ENCODE data around the gene SLC38A9.
"Not testable (repeated sequence)": the region's sequence is repeated elsewhere in the genome, so short reads cannot be mapped to it uniquely, and the experiment has no call there.

Gene SLC38A9

DNA sequence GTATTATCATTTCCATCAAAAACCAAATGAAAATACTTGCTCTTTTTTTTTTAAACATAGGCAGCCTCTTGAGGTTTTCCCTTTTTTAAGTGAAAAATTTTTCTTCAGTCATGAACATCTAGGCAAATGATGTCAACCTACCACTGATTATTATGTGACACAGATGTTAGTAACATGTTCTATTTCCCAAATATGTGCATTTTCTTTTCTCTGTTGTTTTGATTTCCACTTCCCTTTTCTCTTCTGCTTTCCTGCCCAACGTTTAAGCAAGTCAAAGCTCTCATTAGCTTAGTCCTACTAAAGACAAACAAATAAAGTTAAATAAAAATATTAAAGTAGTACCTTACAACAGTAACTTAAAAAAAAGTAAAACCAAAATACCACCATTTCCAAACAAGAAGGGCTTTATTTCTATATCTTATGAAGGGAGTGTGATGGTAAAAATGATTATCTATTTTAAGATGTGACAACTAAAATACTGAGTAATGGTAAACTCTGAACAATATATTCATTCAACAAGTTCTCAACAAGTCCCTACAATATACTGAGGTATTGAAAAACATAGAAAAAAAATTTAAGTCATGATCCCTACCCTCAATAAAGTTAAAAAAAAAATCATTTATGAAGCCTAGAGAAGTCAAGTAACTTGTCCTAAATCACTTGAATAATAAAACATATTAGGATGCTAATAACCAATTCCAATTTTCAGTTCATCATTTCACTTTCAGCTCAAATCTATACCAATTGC is 9.4 kb downstream of the SLC38A9 start:
- no peak for DNase-seq

DNA sequence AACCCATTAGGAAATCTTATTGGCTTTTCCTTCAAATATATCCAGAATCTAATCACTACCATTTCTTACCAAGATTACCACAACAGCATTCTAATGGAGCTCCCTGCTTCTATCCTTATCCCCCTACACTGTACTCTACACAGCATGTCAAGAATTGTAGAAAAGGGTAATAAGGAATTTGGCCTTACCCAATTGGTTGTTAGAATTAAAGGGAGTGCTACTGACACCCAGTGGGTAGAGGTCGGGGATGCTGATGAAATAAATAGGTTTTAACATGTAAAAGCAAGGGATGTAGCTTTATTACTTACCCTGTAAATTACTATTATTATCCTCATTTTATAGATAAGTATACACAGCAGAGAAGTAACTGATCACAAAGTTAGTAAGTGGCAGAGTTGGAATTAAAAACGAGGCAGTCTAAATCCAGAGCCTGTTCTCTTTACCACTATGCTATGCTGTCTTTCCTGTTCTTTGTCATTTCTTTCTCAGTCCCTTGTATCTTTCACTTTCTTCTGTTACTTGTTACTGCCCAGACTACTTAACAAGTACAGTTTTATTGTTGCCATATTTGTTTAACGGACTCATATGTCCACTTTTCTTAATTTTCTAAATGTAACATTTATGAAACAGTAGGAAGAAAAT is 10.5 kb downstream of the SLC38A9 start:
- DNase-seq, result no peak

DNA sequence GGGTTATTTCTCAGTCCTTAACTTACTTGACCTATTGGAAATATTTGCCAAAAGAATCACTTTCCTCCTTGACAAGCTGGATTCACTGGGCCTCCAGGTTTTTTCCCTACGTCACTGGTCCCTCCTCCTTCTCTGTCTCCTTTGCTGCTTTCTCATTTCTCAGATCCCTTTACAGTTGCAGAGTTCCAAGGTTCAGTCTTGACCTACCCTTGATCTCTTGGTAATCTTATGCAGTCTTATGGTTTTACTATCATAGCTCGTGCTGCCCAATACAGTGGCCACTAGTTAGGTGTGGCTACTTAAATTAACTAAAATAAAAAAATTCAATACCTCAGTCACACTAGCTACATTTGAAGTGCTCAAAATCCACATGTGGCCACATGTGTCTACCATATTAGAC is 11.4 kb downstream of the SLC38A9 start:
- no peak for DNase-seq

DNA sequence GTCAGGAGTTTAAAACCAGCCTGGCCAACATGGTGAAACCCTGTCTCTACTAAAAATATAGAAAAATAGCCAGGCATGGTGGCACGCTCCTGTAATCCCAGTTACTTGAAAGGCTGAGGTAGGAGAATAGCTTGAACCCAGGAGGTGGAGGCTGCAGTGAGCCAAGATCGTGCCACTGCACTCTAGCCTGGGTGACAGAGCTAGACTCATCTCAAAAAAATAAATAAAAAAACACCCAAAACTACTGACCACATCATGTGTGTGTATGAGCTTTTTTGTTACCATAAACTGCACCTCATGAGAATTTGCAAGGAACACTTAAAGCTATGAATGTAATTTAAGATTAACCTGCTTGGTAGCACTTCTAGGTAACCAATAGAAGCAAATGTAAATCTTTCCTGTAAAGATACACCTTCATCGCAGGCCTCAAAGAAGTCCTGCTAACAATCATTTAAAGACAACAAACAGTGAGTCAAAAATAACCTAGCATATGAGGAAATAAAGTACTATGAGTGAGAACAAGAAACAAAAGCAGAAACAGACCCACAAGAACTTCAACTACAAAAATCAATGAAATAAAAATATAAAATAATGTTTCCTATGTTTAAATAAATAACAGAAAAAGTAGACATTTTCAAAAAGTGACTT is 13.0 kb downstream of the SLC38A9 start:
- DNase-seq, result no peak

DNA sequence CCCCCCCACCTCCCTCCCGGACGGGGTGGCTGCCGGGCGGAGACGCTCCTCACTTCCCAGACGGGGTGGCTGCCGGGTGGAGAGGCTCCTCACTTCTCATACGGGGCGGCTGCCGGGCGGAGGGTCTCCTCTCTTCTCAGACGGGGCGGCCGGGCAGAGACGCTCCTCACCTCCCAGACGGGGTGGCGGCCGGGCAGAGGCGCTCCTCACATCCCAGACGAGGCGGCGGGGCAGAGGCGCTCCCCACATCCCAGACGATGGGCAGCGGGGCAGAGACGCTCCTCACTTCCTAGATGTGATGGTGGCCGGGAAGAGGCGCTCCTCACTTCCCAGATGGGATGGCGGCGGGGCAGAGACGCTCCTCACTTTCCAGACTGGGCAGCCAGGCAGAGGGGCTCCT is 15.4 kb downstream of the SLC38A9 start:
- not testable (repeated sequence) for DNase-seq

DNA sequence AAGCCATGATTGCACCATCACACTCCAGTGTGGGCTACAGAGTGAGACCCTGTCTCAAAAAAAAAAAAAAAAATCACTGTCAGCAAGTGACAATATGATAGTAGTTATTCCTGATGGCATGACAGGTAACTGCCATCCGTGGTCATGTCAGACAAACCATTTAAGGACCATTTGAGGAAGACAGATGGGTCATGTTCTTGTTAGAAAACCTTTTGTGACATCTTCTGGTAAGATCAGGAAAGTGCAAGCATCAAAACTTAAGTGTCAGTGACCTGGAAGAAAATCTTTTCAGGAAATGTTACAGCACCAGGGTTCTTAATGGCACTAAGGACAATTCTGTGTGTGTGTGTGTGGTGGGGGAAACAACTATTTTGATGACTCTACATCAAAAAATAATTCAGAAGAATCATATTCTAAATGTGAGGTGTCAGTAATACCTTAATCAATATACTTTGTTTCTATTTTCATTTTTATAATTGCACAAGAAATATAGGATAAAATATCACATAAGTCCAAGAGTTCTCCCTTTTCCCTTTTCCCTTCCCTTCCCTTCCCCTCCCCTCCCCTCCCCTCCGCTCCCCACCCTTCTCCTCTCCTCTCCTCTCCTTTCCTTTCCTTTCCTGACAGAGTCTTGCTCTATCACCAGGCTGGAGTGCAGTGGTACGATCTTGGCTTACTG is 17.8 kb downstream of the SLC38A9 start:
- DNase-seq, result no peak

DNA sequence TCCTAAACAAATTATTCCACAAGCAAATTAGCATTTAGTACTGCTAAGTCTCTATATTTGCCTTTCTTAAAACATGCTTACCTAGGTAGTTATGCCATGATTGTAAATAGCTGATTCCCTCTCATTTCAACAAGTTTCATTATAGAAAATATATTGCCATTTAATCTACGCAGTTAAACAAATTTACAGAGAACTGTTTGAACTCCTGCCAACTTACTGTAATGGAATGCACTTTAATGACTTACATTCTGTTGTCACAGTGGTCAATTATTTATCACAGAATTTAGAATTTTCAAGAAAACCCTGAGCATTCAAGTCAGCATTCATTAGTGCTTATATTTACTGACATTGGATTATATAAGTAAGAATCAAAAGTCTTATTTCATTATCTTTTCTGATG is 19.6 kb downstream of the SLC38A9 start:
- DNase-seq, result no peak

DNA sequence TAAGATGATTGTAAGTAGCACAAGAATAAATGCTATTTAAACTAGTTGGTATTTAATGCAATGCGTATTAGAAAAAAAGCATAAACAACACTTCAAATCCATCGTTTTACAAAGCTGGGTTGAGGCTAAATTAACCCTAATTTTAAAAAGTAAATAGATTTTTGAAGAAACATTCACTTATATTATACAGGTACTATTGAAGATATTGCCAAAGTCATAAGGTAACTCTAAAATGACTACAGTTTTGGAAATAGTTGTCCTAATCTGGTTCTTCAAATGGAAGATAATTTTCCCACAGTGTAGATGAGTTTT is 20.1 kb downstream of the SLC38A9 start:
- no peak for DNase-seq

DNA sequence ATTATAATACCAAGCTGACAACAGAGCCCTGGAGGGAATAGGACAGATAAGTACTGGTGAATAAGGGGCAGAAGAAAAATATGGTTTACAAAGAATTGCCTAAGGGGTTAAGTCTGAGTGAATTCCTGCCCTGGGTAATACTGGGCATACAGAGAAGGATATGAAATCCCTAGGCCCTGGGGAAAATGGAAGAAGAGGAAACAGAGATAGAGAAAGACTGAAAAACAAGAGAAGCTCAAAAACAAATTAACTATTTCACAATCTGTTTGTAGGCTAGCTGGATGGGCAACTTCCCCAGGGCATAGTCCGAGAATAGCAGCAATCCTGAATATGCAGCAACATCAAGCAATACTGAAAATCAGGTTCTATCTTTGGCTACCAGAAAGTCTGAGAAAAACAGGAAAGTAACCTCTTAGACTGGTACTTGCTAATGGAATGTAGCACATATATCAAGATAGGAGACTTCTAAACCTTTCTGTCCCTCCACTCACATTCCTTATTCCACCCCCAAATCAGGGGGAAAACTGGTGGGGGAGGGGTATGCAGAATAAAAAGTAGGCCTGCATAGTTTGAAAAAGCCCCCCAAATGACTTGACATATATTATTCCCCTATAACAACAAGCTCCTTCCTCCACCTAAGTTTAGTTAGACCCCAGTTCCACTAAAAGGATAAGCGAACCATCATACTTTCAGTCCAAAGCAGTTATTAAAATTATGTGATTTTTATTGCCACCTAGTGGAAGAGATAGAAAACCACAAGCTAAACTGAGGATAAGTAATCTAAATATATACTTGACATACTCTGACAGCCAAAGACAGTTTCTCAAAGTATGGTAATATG is 20.6 kb downstream of the SLC38A9 start:
- peak; percentile 2 for DNase-seq

DNA sequence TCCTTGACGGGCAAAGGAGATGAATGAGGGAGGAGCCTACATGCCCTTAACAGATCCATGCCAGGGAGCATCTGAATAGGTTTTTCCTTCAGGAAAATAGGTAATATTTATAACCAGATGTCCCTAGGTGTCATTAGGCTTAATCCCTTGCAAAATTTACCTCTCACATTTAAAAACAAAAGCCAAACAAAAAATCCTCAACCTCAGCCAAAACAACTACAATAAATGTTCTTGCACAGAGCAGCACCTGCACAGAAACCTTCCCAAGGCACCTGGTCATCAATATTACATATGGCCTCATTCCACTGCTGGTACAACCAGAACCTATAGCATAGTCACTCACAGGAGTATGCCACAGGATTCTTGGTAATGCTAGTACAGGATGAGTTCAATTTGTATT is 30.1 kb downstream of the SLC38A9 start:
- no peak for DNase-seq

DNA sequence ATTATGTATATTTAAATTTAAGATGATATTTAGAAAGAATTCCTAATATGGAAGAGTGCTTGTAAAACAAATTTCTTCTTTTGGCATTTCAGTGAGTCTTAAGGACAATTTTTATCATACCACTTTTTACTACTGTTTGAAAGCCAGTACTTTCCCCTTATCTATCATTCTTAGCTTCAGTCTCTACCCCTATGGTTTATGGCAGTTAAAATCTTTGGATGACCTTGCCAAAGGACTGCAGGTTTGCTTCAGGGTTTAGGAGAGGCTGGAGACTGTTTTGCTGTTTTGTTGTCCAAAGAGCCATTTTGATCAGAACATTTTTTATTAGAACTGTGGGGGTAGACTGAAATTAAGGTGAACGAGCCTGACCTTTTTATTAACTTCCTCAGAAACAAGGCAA is 30.8 kb downstream of the SLC38A9 start:
- no peak for DNase-seq

DNA sequence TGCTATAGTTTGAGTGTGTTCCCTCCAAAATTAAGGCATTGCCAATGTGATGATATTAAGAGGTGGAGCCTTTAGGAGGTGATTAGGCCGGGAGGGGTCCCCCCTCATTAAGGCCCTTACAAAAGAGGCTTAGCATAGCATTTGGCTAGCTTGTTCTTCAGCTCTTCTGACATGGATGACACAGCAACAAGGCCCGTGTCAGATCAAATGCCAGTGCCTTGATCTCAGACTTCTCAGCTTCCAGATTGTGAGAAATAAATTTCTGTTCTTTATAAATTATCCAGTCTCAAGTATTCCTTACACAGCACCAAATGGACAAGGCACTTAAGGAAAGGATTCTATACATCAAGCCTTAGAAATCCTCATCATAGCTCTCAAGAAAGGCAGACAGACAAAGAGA is 31.8 kb downstream of the SLC38A9 start:
- DNase-seq, result no peak

DNA sequence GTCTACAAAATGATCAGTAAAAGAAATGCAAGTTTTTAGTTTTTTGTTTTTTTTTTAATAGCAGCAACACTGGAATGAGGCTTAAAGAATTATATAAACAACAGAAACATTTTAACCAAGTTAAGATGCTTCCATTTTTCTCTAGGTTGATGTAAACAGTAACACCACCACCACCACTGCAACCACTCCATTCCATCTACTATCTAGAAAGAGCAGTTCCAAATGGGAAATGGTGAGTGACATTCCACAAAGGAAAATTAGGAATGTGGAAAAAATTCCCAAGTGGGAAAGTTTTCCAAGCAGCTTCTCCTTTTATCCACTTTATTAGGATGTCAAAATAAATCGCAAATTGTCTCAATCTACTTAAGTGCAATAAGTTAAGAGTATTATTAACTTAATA is 32.6 kb downstream of the SLC38A9 start:
- DNase-seq, result no peak

DNA sequence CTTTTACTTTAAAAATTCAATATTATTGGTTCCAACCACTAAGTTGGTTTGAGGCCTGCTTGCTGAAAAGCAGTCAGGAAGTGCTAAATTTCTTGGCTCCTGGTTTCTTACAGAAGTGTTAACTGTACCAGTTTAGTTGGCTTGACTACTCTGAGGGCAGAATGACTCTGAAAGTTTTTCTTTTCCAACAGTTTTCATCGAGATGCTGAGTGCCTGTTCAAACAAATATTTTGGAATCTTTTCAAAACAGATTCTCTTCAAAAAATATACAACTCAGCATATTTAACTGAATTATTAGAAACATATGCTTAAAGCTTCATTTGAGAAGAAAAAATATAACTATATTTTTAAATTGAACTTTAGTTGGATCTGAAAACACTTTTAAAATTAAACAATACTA is 37.0 kb downstream of the SLC38A9 start:
- no peak for DNase-seq

DNA sequence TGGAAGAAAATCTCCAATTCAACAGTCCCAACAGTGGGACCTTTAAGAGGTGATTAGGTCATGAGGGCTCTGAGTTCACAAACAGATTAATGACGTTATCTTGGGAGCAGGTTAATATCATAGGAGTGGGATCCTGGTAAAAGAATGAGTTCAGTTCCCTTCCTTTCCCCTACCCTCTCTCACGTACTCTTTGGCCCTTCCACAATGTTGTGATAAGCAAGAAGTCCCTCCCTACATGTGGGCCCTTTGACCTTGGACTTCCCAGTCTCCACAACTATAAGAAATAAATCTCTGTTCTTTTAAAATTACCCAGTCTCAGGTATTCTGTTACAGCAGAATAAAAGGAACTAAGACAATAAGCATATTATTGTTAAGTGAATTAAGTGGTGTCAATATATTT is 37.8 kb downstream of the SLC38A9 start:
- DNase-seq, result no peak

DNA sequence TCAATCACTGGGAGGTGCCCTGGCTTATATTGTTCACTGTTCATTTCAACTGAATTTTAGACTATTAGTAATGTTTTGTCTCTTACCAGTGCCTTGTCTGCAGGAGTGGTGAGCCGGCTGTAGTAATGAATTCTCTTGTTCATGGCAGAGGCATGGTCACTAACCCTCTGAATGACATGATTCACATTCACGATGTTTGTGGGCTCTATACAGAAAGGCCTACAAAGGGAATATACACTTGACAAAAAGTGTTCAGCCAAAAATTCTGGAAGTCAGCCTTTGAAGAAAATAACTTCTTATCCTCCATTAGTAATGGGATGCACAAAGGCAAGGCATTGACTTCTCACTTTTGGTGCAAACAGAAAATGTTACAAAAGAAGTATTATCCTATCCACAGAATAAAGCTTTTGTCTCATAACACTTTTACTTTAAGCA is 39.6 kb downstream of the SLC38A9 start:
- no peak for DNase-seq

DNA sequence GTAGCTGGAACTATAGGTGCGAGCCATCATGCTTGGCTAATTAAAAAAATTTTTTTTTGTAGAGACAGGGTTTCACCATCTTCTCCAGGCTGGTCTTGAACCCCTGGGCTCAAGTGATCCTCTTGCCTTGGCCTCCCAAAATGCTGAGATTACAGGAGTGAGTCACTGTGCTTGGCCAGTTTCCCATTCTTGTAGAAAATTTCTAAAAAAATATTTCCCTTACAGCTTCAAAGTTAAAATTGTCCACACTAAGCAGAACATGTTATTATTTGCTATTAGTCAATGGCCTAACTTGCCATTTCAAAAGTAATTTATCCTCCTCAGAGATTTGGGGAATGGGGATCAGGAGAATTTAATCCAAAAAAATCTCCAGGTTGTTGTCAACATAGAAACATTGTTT is 40.1 kb downstream of the SLC38A9 start:
- no peak for DNase-seq

DNA sequence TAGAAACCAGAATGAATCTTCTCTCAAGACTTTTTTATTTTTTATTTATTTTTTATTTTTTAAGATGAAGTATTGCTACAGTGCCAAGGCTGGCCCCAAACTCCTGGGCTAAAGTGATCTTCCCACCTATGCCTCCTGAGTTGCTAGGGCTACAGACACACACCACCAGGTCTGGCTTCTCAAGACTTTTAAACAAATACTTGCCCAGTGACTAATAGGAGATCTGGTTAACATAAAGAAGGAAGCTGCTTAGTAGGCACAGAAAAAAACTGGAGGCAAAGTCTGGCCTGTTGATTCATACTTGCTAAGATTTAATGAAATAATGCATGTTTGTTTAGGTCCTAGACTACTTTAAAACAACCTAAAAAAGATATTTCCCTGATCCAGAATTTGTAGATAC is 43.8 kb downstream of the SLC38A9 start:
- no peak for DNase-seq

DNA sequence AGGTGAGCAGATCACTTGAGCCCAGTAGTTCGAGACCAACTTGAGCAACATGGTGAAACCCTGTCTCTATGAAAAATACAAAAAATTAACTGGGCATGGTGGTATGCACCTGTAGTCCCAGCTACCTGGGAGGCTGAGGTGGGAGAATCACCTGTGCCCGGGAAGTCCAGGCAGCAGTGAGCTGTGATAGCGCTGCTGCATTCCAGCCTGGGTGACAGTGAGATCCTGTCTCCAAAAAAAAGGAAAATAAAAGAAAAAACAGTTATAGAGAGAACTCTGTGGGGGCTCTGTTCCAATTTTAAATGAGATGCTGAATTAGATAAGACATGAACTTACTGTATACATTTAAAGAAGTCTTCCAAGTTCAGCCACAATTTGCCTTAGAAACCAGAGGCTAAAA is 44.2 kb downstream of the SLC38A9 start:
- no peak for DNase-seq

DNA sequence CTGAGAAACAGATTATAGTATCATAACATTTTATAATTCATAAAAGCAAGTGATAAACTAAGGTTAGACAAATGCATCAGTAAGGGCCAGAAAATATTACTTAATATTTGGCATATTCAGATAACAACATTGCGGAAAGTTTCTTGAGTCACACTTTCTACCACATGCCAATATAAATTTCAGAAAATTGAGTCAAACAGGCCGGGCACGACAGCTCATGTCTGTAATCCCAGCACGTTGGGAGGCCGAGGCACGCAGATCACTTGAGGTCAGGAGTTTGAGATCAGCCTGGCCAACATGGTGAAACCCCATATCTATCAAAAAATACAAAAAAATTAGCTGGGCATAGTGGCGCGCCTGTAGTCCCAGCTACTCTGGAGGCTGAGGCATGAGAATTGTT is 47.1 kb downstream of the SLC38A9 start:
- no peak for DNase-seq

DNA sequence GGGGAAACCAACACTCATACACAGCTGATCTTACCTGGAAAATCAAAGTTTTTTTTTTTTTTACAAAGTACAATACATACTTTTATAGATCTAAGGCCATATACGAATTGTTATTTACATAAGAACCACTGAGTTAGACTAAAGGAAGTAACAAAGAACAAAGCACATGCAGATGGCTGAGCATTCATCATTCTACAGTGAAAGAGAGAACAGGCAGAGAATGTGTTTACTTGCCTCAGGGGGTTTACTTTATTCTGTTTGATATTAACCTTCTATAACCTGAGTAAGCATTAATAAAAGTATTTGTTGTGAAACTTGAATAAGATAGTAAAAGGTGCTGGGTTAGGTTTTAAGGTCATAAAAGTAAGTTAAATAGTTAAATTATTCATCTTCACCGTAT is 54.7 kb downstream of the SLC38A9 start:
- no peak for DNase-seq

DNA sequence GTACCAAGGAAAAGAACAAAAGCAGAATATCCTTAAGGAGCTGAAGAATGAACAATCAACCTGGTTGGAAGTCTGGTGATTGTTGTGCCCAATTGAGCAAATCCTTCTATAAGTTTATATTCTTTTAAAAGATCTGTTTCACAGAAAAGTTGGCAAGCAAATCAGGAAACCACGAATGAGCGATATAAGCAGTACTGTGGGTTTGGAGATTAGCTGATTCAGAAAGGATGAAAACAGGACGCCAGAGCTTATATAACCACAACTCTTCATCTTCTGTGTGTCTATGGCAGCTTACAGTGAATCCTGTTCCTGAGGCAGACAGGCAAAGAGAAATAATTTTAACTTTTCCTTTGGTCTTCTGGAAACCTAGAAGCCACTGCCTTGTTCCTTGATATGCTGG is 61.7 kb downstream of the SLC38A9 start:
- no peak for DNase-seq

DNA sequence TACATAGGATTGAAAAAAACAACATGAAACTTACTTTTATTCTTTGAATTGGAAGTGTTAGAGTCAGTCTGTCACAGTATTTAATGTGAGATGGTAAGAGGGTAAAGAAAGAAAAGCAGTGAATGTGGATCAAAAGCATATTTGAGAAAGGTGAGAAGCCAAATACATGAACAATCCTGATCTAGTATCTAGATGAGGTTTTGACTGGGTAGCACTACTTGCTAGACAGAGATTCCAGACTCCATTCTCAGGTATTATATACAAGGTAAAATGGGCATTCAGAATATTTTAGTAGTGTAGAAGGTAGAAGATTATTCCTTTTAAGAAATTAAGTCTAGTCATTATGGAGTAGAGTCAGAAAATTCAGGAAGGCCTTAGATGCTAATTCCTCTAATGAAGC is 62.2 kb downstream of the SLC38A9 start:
- DNase-seq, result no peak

Data from DMS79 treated with DMSO at 0.1 percent for 48 hours (cell line).